ENCODE results near the gene RBM41. TPM values are rescaled to one million over a fixed set of nuclear protein-coding genes. Genes with fewer than 3 reads are reported as not detected.
"Not testable (repeated sequence)": the region's sequence is repeated elsewhere in the genome, so short reads cannot be mapped to it uniquely, and the experiment has no call there.

Gene RBM41
- total RNA-seq, 1 experiment from 2014 or later = 20.0 TPM

GRCh38 chrX:107157618-107158017 is 39.0 kb upstream of the RBM41 start:
- RAD21 ChIA-PET (ENCODE audit: low non-redundant PET in 1 of 2, low total read pairs in 2 of 2, uncharacterized antibody in 2 of 2, unreplicated experiment in 2 of 2); BruUV-seq (replicated peaks); intact Hi-C loops (cut with micrococcal nuclease); H3K4me3 ChIP-seq (replicated peaks in 1 of 2; ENCODE audit: low read depth in 1 of 2, low read length in 2 of 2); CTCF ChIA-PET; DNase-seq (ENCODE audit: low read depth, low spot score); H3K27ac ChIP-seq (ENCODE audit: low read depth, low read length); H3K27me3 ChIP-seq (ENCODE audit: insufficient read depth, low read length); H3K9ac ChIP-seq (ENCODE audit: low read length); H3K9me2 ChIP-seq (ENCODE audit: insufficient read depth); H3K9me3 ChIP-seq (ENCODE audit: control insufficient read depth in 1 of 2, insufficient read depth in 1 of 2, low read depth in 1 of 2, low read length in 2 of 2); H3K4me2 ChIP-seq (ENCODE audit: low read length); ATAC-seq; POLR2A ChIA-PET; H3K79me2 ChIP-seq (ENCODE audit: insufficient read depth, low read length); H4K20me1 ChIP-seq (ENCODE audit: insufficient read depth); H2AFZ ChIP-seq (ENCODE audit: low read depth, low read length, poor library complexity, severe bottlenecking); H3K36me3 ChIP-seq (ENCODE audit: control insufficient read depth in 1 of 2, insufficient read depth in 2 of 2, low read length in 2 of 2): not testable (repeated sequence)
- H3K4me1 ChIP-seq (ENCODE audit: control insufficient read depth in 1 of 2, insufficient read depth in 2 of 2, low read length in 2 of 2) = peaks cover 6 to 12% of the 10 kb centered on the region in 2 experiments; a peak in 3 of 4 replicates

DNA sequence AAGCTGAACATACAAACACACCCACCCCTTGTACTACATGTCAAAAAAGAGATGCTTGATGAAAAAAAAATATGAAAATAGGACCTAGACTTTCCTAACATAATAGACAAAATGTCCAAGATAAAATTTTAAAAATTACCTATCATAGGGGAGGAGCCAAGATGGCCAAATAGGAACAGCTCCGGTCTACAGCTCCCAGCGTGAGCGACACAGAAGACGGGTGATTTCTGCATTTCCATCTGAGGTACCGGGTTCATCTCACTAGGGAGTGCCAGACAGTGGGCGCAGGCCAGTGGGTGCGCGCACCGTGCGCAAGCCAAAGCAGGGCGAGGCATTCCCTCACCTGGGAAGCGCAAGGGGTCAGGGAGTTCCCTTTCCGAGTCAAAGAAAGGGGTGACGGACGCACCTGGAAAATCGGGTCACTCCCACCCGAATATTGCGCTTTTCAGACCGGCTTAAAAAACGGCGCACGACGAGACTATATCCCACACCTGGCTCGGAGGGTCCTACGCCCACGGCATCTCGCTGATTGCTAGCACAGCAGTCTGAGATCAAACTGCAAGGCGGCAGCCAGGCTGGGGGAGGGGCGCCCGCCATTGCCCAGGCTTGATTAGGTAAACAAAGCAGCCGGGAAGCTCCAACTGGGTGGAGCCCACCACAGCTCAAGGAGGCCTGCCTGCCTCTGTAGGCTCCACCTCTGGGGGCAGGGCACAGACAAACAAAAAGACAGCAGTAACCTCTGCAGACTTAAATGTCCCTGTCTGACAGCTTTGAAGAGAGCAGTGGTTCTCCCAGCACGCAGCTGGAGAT is 37.2 kb upstream of the RBM41 start:
- H4K20me1 ChIP-seq (ENCODE audit: insufficient read depth); H3K27me3 ChIP-seq (ENCODE audit: insufficient read depth, low read length); H3K9me3 ChIP-seq (ENCODE audit: control insufficient read depth in 1 of 2, insufficient read depth in 1 of 2, low read depth in 1 of 2, low read length in 2 of 2); CTCF ChIA-PET; H3K36me3 ChIP-seq (ENCODE audit: control insufficient read depth in 1 of 2, insufficient read depth in 2 of 2, low read length in 2 of 2); H3K79me2 ChIP-seq (ENCODE audit: insufficient read depth, low read length); H2AFZ ChIP-seq (ENCODE audit: low read depth, low read length, poor library complexity, severe bottlenecking); DNase-seq (ENCODE audit: low read depth, low spot score); H3K9me2 ChIP-seq (ENCODE audit: insufficient read depth); POLR2A ChIA-PET; RAD21 ChIA-PET (ENCODE audit: low non-redundant PET in 1 of 2, low total read pairs in 2 of 2, uncharacterized antibody in 2 of 2, unreplicated experiment in 2 of 2); intact Hi-C loops (cut with micrococcal nuclease): not testable (repeated sequence)
- TSS peak; percentile 45 for BruUV-seq (replicated peaks)
- Histone ChIP-seq H3K9ac (ENCODE audit: low read length) (peak overlapping the region; percentile 40), H3K27ac (ENCODE audit: low read depth, low read length) (peak overlapping the region; percentile 45), H3K4me1 (ENCODE audit: control insufficient read depth in 1 of 2, insufficient read depth in 2 of 2, low read length in 2 of 2) (peaks cover 6 to 12% of the 10 kb centered on the region in 2 experiments; a peak in 3 of 4 replicates), H3K4me3 (replicated peaks in 1 of 2; ENCODE audit: low read depth in 1 of 2, low read length in 2 of 2) (peak overlapping the region; percentile 30 to 46), H3K4me2 (ENCODE audit: low read length) (peak overlapping the region; percentile 79)
- peak; percentile 65 for ATAC-seq

Measured in HCT116 (cell line).